CD4-positive, alpha-beta T cell (primary cell): ENCODE results near the gene GRIFIN. TPM values are rescaled to one million over a fixed set of nuclear protein-coding genes. Genes with fewer than 3 reads are reported as not detected.

Source experiments
- ATAC-seq: fragments of 200-7000 bp; cut with Tn5 transposase; one replicate; pipeline ENCODE4 v1.10.0; 2022; ENCODE audit warnings: mild to moderate bottlenecking; ENCODE audit not compliant: poor library complexity
- CTCF ChIA-PET: fragments of 350-600 bp; sonication (Branson Sonifier 250); formaldehyde crosslinking; loops from one replicate; lab custom pipeline; 2021; ENCODE audit warnings: antibody characterized with exemption, inconsistent platforms; lab: Charles Lee
- POLR2A ChIA-PET: fragments of 350-600 bp; sonication (Branson Sonifier 250); formaldehyde crosslinking; loops from one replicate; lab custom pipeline; 2021; ENCODE audit warnings: antibody characterized with exemption, inconsistent platforms; lab: Charles Lee
- DNase-seq, 14 experiments: peaks; one replicate each; pipeline ENCODE4 v3.0.0-alpha.2; 2013 to 2020; ENCODE audit warnings: mixed read lengths in 2 of 14
- H3K27ac ChIP-seq, 2 donors: one replicate each; pipeline versions ENCODE4 v1.5.1 to v1.7.0; 2013; ENCODE audit warnings: low read length in 2 of 2, low read depth in 1 of 2, mild to moderate bottlenecking in 1 of 2
- H3K27me3 ChIP-seq, 2 experiments: 1 replicate in 1 of 2; 2 replicates in 1 of 2; pipeline versions ENCODE4 v1.6.1 to v1.7.0; 2013; ENCODE audit warnings: low read length in 2 of 2, control low read depth in 1 of 2, mild to moderate bottlenecking in 1 of 2, moderate library complexity in 1 of 2; ENCODE audit not compliant: insufficient read depth in 2 of 2, control insufficient read depth in 1 of 2
- H3K36me3 ChIP-seq: one replicate; pipeline ENCODE4 v1.6.1; 2013; ENCODE audit warnings: low read length, control low read depth; ENCODE audit not compliant: insufficient read depth
- H3K4me1 ChIP-seq: one replicate; pipeline ENCODE4 v1.6.1; 2013; ENCODE audit warnings: low read length, control low read depth; ENCODE audit not compliant: insufficient read depth
- H3K4me3 ChIP-seq: one replicate; pipeline ENCODE4 v1.5.1; 2013; ENCODE audit warnings: mild to moderate bottlenecking, low read length, moderate library complexity
- H3K9me3 ChIP-seq, 2 experiments: 1 replicate in 1 of 2; 2 replicates in 1 of 2; pipeline versions ENCODE4 v1.6.1 to v1.7.0; 2013; ENCODE audit warnings: low read length in 2 of 2, mild to moderate bottlenecking in 2 of 2, control low read depth in 1 of 2, moderate library complexity in 1 of 2; ENCODE audit not compliant: control insufficient read depth in 1 of 2, insufficient read depth in 1 of 2
- H3K27ac Mint-ChIP-seq: one replicate; pipeline ENCODE4 v1.8.0; 2020; ENCODE audit warnings: mixed read lengths
- H3K27me3 Mint-ChIP-seq: one replicate; pipeline ENCODE4 v1.8.0; 2021; ENCODE audit warnings: mixed read lengths
- H3K36me3 Mint-ChIP-seq: one replicate; pipeline ENCODE4 v1.8.0; 2021; ENCODE audit warnings: low read depth, mixed read lengths
- H3K4me1 Mint-ChIP-seq: one replicate; pipeline ENCODE4 v1.8.0; 2021; ENCODE audit warnings: low read depth, mixed read lengths
- H3K4me3 Mint-ChIP-seq: one replicate; pipeline ENCODE4 v1.8.0; 2020; ENCODE audit warnings: mild to moderate bottlenecking, mixed read lengths
- H3K9me3 Mint-ChIP-seq: one replicate; pipeline ENCODE4 v1.8.0; 2020; ENCODE audit warnings: mixed read lengths
- CTCF ChIP-seq: fragments of 200-600 bp; IDR thresholded peaks from one replicate; pipeline ENCODE4 v1.8.0; 2022; ENCODE audit warnings: antibody characterized with exemption, mild to moderate bottlenecking
- intact Hi-C, 2 experiments: fragments of 100-400 bp; cut with DNase I in 1 of 2; cut with micrococcal nuclease in 1 of 2; formaldehyde crosslinking; loops; one replicate each; pipeline versions ENCODE4 v1.15.1 to v1.9.0; 2023 to 2025; cut with DNase I, micrococcal nuclease
- total RNA-seq, 174 experiments: library from RNA in 2 of 174; stranded (reverse) in 2 of 174; gene quantifications; one replicate each; pipeline ENCODE4 v1.2.3 and lab custom pipeline; 2021 to 2026

Gene GRIFIN
- total RNA-seq, 2 experiments from 2014 or later: not detected

DNA sequence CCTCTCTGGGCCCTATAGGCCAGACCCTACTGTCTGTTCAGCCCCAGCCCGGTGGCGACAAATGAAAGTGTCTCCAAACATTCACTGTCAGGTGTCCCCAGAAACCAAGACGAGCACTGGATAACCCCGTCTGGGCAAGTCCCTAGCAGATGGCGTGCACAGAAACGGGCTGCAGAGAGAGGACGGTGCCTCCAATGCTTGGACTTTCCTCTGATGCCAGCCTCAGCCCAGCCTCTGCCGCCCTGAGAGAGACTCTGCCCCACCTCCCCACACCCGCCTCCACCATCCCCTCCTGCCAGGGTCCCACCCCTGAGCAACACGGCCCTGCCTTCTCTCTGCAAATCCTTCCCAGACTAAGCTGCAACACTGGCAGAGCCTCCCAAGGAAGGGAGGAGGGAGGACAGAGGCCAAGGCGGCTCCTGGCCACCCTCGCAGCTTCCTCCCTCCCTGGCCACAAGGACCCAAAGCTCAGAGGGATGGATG lies 36.0 kb upstream of the GRIFIN start:
- Mint-ChIP-seq H3K4me1 (peaks cover 62% of the 10 kb centered on the region), H3K9me3 (no peaks in the 10 kb centered on the region), H3K27ac (peak overlapping the region; percentile 98), H3K36me3 (no peaks in the 10 kb centered on the region), H3K27me3 (no peaks in the 10 kb centered on the region), H3K4me3 (peak overlapping the region; percentile 82)
- H3K36me3 ChIP-seq: no peaks in the 10 kb centered on the region
- no peak for TF ChIP-seq CTCF
- ChIA-PET POLR2A (interaction anchor here (1.6 to 6.3 kb wide), 2 partner anchors 12 to 198 kb away, joined by 6 to 218 read pairs; partner anchors contain the start of gene LFNG), CTCF (no interaction called here)
- no peak for ATAC-seq
- peak in 4 of 14 experiments; percentile 31 to 80 (median 56) for DNase-seq
- H3K9me3 ChIP-seq: no peaks in the 10 kb centered on the region
- H3K27me3 ChIP-seq: no peaks in the 10 kb centered on the region
- peak overlapping the region; percentile 85 to 97 for H3K27ac ChIP-seq
- H3K4me1 ChIP-seq: peaks cover 78% of the 10 kb centered on the region
- intact Hi-C loops: no loop called here
- H3K4me3 ChIP-seq: peak overlapping the region; percentile 56

GRCh38 chr7:2511769-2512168 lies 35.6 kb upstream of the GRIFIN start:
- POLR2A ChIA-PET: interaction anchor here (0.6 to 6.3 kb wide), 7 partner anchors 13 to 198 kb away, joined by 3 to 218 read pairs (median 3); partner anchors contain the start of genes EIF3B and LFNG
- H3K9me3 ChIP-seq: no peaks in the 10 kb centered on the region
- no peaks in the 10 kb centered on the region for H3K36me3 Mint-ChIP-seq
- H3K27me3 ChIP-seq: no peaks in the 10 kb centered on the region
- peak overlapping the region; percentile 98 for H3K27ac Mint-ChIP-seq
- H3K4me3 Mint-ChIP-seq: peak overlapping the region; percentile 86
- H3K4me1 Mint-ChIP-seq: peaks cover 62% of the 10 kb centered on the region
- no peaks in the 10 kb centered on the region for H3K27me3 Mint-ChIP-seq
- DNase-seq (no peak), ATAC-seq (no peak)
- intact Hi-C loops: no loop called here
- H3K4me3 ChIP-seq: peak overlapping the region; percentile 56
- TF ChIP-seq CTCF: no peak
- H3K9me3 Mint-ChIP-seq: no peaks in the 10 kb centered on the region
- H3K4me1 ChIP-seq: peaks cover 80% of the 10 kb centered on the region
- H3K27ac ChIP-seq: peak overlapping the region; percentile 85 to 97
- CTCF ChIA-PET: no interaction called here
- H3K36me3 ChIP-seq: no peaks in the 10 kb centered on the region

GRCh38 chr7:2510909-2511768 lies 34.9 kb upstream of the GRIFIN start:
- intact Hi-C loops: no loop called here
- DNase-seq (peak in 13 of 14 experiments; percentile 40 to 86 (median 71)), ATAC-seq (peak; percentile 35)
- H3K36me3 ChIP-seq: no peaks in the 10 kb centered on the region
- H3K4me1 Mint-ChIP-seq: peaks cover 67% of the 10 kb centered on the region
- H3K9me3 ChIP-seq: no peaks in the 10 kb centered on the region
- H3K27ac Mint-ChIP-seq: peak overlapping the region; percentile 98
- H3K27me3 ChIP-seq: no peaks in the 10 kb centered on the region
- H3K4me1 ChIP-seq: peaks cover 77% of the 10 kb centered on the region
- ChIA-PET POLR2A (interaction anchor here (0.6 to 6.3 kb wide), 10 partner anchors 12 to 328 kb away, joined by 3 to 218 read pairs (median 4); partner anchors contain the start of genes EIF3B and LFNG), CTCF (interaction anchor here (1.0 kb wide), 1 partner anchor 42 kb away, joined by 3 read pairs; no protein-coding TSS in a partner anchor)
- peak overlapping the region; percentile 85 to 97 for H3K27ac ChIP-seq
- no peak for TF ChIP-seq CTCF
- H3K27me3 Mint-ChIP-seq: no peaks in the 10 kb centered on the region
- H3K9me3 Mint-ChIP-seq: no peaks in the 10 kb centered on the region
- H3K36me3 Mint-ChIP-seq: no peaks in the 10 kb centered on the region
- H3K4me3 ChIP-seq: peak overlapping the region; percentile 56
- peak overlapping the region; percentile 86 for H3K4me3 Mint-ChIP-seq
